Hematopoietic multipotent progenitor cell treated with erythropoietin and hydrocortisone succinate and interleukin-3 and kit ligand, for 6 days (in vitro differentiated cells): ENCODE results near the gene ZNF609.

Experiments used
- DNase-seq: peaks from one replicate; pipeline ENCODE4 v3.0.0-alpha.2; 2015

ZNF609 gene

DNA sequence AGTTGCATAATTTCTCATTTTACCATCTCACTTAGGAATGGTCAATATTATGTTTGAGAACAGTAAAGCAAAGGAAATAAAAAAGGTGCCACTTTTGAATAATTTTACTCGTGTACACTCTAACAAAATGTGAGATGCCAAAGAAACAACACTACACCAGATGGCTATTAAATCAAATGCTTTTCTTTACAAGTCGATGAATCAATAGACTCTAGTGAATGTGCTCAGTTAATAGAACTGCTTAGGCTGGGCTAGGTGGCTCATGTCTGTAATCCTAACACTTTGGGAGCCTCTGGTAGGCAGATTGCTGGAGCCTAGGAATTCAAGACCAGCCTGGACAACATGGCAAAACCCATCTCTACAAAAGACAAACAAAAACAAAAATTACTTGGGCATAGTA lies 87.9 kb downstream of the ZNF609 start:
- DNase-seq = no peak

DNA sequence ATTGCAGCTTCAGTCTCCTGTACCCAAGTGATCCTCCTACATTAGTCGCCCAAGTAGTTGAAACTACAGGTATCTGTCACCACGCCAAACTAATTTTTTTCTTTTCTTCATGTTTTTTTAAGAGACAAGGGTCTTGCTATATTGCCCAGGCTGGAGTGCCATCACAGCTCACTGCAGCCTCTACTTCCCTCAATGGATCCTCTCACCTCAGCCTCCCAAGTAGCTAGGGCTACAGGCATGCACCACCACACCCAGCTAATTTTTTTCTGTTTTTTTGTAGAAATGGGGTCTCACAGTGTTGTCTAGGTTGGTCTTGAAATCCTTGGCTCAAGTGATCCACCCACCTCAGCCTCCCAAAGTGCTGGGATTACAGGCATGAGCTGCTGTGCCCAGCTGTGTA lies 89.5 kb downstream of the ZNF609 start:
- no peak for DNase-seq

DNA sequence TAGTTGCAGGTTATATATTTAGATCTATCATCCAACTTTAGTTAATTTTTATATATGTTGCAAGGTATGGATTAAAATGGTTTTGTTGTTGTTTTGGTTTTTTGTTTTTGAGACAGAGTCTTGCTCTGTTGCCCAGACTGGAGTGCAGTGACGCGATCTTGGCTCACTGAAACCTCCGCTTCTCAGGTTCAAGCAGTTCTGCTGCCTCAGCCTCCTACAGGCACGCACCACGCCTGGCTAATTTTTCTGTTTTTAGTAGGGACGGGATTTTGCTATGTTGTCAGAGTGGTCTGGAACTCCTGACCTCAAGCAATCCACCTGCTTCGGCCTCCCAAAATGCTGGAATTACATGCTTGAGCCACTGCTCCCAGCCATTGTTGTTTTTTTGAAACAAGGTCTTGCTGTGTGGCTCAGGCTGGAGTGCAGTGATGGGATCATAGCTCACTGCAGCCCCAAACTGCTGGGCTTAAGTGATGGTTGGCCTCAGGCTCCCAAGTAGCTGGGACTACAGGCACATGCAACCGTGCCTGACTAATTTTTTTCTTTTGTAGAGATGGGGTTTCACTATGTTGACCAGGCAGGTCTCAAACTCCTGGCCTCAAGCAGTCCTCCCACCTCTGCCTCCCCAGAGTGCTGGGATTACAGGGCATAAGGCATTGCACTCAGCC lies 92.0 kb downstream of the ZNF609 start:
- DNase-seq = no peak

DNA sequence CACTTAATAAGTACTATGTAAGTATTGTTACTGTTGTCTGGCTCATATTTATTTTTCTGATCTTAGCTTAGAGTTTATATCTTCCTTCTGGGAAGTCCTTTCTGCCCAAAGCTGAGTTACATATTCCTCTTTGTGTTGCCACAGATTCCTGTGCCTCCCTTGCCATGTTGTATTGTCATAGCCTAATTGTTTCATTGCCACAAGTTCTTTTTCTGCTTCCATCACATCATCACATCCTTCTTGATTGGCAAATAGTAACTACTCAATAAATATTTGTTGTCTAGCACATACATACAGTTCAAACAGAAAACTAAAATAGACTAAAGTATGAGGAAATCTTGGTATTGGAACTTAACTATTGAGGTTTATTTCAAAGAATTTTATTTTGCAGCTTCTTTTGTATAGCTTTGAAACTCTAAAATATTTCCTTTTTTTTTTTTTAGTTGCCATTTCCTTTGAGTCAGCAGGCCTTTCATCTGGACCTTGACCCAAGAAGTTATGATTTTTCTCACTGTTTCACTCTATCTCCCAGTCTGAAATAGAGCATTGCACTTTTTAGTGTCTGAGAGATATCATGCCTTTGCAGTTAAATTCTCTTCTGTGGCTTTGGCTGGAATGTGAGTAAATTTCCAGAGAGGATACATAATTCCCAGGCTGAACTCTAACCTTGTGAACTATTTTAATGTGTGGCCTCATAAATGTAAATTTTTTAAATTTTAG lies 98.2 kb downstream of the ZNF609 start:
- no peak for DNase-seq

DNA sequence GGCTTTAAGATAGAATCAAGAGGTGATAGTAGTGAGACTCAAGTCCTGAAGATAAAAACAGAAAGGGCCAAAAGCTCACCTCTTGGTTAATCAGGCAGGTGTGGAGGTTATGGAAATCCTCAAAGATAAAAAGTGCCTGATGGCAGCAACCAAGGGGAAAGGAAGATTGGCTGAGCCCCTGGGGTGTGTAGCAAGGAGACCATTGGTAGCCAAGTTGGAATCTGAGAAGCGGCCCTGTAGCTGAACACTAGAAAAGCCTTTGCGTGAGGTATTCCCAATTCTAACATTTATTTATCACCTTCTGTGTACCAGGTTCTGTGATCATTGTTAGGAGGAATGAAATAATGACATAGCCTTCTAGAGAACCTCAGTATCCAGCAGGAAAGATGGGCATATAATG lies 98.9 kb downstream of the ZNF609 start:
- no peak for DNase-seq

DNA sequence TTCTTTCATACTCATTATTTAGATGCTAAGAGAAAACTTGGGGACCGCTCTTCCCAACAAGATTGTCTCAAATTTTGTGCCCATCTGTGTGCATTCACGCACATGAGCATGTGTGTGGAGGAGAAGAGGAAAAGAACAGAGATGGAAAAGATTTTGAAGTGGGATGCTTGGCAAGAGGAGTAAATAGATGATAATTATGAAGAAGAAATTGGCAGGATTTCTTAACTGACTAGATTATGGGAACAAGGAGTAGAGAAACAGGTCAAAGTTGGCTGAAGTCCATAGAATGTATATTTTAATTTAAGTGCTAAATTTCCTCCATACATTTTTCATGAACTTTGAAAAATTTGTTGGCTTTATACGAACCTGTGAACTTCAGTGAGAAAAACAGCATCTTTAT lies 100.1 kb downstream of the ZNF609 start:
- DNase-seq = no peak

DNA sequence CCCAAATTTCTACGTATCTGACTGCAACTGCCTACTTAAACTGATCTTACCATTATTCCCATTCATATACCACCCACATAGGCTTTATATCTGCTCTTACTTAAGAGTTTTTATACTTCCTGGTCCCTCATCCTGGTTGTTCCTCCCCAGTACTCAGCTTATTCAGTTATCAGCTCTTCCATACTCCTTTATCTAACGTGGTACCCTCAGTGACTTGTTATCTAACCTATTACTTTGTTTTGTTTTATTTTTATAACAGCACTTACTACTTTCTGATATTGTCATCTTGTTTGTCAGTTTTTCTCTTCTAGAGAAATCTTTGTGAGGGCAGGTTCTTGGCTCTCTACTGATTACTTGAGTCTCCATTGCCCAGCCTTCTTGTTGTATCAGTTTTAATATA lies 100.6 kb downstream of the ZNF609 start:
- peak; percentile 54 for DNase-seq

DNA sequence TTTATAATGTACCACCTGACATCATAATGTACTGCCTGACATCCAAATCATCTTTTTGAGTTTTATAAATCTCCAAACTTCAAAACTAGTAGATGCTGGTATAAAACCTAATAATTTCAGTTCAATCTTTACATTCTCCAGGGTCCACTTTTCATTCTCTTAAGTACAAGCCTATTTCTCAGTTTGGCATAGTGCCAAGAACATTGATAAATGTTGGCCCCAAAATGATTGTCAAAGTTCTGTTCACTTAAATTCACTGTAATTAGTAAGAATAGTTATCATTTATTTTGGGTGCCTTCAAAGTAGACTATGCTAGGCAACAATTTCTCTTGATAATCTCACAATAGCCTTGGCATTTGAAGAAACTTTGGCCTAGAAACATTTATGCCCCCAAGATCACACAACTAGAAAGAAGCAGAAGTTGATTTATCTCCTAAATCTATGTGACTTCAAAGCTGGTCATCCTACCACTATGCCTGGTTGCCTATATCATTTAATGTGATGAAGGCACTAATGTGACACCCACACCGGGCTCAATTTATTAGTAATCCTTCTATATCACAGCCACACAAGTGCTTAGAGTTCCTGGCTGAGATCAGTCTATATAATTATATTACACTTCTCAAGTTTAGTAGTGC lies 101.7 kb downstream of the ZNF609 start:
- DNase-seq = peak; percentile 66

DNA sequence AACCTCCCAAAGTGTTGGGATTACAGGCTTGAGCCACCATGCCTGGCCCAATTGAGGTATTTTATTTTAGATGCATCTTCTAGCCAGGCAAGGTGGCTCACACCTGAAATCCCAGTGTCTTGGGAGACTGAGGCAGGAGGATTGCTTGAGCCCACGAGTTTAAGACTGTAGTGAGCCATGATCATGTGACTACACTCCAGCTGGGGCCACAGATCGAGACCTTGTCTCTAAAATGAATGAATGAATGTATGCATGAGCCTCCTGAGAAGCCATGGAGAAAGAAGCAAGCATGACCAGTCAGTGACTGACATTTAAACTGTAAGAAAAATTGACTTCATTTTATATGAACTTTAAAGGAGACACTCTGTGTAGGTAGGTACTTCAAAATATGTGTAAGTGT lies 105.7 kb downstream of the ZNF609 start:
- no peak for DNase-seq

DNA sequence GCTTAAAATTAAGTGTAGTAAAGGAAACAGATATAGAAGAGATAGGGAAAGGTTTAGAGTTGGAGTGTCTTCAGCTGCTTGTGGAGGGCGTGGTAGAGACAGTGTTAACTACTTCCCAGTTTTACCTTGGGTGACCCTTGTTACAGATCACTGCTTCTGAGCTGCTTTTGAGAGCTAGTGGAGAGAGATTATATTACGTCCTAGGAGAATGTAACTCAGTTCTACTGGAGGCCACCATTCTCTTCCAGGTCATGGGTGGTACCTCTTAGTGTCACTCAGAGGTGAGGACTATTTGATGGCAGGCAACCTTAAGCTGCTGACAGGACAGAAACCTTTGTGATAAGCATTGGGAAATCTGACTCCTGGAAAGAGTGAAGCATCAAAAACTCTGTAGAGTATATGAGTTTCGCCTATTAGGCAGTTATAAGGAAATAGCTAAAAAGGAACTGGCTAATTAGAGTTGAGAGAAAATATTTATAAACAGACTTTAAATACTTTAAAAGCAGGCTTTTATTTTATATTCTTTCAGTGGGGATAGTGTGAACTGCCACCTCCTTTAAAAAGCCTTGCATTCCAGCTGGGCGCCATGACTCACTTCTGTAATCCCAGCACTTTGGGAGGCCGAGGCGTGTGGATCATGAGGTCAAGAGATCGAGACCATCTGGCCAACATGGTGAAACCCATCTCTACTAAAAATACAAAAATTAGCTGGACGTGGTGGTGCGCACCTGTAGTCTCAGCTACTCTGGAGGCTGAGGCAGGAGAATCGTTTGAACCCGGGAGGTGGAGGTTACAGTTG lies 106.5 kb downstream of the ZNF609 start:
- DNase-seq = peak; percentile 76

DNA sequence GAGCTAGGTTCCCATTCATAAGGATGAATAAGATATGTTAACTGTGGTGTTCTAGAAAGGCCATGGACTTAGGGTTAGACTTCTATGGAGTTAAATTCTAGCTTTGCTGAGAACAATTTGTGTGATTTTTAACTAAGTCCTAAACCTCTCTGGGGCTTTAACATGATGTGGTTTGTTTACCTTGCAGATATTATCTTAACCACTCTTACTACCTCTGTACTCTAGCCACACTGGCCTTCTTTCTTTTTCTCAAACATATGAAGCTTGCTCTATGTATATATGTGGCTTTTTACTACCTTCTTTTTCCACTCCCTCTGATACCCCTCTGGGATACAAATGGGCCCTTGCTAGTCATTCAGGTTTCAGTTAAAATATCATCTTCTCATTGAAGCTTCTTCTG lies 108.4 kb downstream of the ZNF609 start:
- no peak for DNase-seq

DNA sequence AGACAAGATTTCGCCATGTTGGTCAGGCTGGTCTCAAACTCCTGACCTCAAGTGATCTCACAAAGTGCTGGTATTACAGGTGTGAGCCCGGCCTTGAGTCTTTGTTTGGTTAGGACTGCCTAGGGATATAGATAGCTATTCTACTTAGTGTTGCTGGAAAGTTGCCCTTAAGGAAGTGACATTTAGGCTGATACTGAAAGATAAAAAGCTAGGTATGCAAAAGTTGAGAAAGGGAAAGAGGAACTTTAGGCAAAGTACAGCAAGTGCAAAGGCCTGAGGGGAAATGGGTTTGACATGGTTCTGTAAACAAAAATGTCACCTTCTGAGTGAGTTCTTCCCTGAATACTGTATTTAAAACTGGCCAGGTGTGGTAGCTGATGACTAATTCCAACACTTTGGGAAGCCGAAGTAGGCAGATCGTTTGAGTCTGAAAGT lies 111.5 kb downstream of the ZNF609 start:
- DNase-seq = peak; percentile 64

DNA sequence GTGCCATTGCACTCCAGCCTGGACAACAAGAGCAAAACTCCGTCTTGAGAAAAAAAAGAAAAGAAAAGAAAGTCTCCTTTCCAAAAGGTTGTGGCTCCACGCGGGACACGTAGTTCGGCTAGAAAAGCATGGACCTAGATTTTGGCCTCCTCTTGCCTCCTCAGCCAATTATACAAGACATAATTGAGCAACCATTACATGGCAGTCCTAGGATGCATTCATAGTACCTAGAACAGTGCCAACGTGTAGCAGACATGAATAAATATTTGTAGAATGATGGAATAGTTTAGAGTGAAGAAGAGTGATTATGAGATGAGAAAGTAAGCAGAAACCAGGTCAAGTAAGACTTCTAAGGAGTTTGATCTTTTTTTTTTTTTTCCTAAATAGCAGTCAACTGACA lies 112.5 kb downstream of the ZNF609 start:
- no peak for DNase-seq

DNA sequence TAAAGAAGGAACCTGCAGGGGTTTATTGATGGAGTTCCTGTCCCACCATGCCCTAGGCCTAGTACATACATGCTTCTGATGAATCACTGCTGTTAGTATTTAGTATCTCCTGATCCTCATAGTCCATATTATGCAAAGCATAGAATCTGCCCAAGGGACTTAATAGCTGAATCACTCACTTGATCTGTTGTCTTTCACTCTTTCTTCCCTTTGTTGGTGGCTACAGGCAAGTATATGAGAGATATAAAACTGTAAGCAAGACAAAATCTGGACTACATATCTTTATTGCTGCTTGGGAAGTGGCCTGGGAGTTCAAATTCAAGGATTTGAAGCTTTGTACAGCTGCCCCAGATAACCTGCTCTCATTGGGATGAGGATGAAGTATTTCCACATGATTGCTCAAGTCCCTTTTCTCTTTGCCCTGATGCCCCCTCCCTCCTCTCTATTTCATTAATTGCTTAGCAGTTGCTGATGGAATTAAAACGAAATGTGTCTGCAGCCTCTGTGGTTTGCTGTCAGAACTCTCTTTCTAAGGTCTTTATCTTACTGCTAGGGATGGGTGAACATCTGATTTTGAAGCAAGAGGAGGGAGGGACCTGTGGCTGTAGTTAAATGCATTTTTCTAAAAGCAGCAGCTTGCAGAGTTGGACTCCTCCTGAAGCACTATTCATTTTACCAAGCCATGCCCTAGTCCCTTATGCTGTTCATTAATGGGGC lies 114.1 kb downstream of the ZNF609 start:
- DNase-seq = peak; percentile 44

DNA sequence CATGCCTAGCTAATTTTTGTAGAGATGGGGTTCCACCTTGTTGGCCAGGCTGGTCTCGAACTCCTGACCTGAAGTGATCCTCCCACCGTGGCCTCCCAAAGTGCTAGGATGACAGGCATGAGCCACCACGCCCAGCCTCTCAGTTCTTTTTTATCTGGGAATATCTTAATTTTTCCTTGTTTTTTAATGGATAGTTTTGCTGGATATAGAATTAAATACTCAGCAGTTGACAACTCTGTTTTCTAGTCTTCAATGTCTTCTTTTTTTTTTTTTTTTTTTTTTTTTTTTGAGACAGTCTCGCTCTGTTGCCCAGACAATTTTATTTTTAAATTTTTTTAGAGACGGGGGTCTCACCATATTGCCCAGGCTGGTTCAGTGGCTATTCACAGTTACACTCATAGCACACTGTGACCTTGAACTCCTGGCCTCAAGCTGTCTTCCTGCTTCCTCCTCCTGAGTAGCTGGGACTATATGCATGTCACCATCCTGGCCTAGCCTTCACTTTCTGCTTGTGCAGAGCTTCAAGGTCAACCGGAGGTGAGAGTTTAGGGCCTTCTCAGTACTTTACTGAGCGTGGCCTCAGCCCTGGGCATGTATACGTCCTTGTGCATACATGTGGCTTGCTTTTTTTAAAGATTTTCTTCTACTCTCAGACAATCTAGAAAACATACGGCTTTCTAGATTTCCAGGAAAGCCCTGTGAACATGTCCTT lies 120.5 kb downstream of the ZNF609 start:
- no peak for DNase-seq

DNA sequence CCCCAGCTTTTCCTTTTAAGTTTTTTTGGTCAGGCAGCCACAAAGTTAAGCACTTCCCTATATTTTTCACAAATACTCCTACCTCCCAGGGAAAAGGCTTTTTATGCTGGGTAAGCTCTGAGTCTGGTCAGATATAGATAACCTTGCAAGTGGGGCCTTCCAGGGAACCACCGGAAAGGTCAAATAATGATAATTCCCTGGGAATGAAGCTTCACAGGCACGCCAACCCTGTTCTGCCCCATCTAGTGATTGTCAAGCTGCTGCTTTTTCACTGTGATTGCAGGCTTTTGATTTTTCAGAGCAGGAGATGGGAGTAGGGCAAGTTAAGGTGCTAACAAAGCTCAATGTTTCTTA lies 121.0 kb downstream of the ZNF609 start:
- DNase-seq = no peak

DNA sequence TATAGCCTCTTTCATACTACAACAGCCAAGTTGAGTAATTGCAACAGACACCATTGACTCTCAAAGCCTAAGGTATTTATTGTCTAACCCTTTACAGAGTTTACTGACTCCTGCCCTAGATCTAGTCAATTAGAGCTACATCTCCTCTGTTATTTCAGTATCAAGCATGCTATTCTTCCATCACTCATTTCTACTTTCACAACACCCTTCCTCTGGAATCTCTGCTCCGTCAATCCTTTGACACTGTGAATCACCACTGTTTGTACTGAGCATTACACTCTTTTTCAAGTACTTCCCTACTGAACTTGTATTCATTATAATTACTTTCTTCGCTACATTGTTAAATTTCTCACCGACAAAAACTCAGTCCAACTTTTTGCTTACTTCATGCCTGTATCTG lies 121.8 kb downstream of the ZNF609 start:
- DNase-seq = no peak

DNA sequence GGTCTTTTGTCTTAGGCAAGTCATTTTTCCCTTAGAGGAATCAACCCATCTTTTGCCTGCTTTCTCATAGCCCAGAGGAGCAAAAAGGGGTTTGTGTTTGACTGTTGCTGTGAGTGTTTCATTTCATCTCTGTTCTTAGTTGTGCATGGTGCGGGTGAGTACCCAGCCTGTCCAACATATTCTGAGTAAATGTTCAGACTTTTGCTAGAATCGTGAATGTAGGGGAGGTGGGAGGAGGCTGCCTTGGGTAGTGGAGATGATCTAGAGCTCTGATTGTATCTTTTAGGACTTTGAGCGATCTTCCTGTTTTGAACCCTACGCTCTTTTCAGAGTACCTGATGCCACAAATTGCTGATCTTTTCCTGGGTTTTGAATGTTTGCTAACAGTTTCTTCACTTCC lies 123.1 kb downstream of the ZNF609 start:
- DNase-seq = no peak

DNA sequence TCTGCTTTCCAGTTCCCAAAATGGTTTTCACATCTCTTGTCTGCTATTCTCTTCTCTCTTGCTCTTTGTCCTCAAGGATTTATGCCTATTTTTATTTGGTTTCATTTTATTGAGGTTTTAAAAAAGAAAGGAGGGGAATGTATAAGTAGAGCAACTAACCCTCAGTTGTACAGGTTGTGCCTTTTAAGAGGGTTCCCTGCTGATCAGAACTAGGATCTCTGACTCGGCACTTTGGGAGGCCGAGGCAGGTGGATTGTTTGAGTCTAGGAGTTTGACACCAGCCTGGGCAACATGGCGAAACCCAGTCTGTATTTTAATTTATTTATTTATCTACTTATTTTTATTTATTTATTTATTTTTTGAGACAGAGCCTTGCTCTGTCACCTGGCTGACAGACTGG lies 123.6 kb downstream of the ZNF609 start:
- DNase-seq = no peak

DNA sequence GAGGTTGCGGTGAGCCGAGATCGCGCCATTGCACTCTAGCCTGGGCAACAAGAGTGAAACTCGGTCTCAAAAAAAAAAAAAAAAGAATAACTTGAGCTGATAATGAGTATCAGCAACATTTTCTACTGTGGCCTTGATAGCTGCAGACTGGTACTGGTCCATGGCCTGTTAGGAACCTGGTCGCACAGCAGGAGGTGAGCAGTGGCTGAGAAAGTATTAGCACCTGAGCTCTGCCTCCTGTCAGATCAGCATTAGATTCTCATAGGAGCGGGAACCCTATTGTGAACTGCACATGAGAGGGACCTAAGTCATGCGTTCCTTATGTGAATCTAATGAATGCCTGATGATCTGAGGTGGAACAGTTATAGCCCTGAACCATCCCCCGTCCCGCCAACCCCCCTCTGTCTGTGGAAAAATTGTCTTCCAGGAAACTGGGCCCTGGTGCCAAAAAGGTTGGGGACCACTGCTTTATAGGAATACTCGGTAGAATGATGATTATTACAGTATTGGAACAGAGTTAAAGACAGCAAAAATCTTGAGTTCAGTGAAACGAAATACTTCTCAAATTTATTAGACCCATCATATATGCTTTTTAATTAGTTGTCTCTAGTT lies 126.0 kb downstream of the ZNF609 start:
- DNase-seq = no peak

DNA sequence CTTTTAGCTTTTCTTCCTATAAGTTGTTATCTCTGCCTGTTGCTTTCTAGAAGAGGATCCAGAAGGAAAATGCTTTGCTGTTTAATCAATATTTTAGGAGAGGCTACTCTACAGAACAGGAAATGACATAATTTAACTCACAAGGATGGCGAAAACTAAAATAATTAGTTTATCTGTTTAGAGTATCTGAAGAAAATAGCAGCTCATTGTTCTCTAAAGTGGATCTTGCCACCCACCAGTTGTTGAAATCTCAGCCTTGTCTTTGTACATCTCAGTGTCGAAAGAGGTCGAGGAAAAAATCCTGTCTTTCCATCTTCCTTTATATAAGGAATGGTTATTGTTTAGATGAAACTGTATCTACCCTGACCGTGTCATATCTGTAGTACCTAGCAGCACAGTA lies 126.6 kb downstream of the ZNF609 start:
- no peak for DNase-seq
